ENCODE results near the gene ABR.

The ABR gene

GRCh38 chr17:1025733-1026598 is 153.8 kb downstream of the ABR start:
- DNase-seq: no peak

GRCh38 chr17:1024076-1024475 is 155.7 kb downstream of the ABR start:
- DNase-seq: no peak

DNA sequence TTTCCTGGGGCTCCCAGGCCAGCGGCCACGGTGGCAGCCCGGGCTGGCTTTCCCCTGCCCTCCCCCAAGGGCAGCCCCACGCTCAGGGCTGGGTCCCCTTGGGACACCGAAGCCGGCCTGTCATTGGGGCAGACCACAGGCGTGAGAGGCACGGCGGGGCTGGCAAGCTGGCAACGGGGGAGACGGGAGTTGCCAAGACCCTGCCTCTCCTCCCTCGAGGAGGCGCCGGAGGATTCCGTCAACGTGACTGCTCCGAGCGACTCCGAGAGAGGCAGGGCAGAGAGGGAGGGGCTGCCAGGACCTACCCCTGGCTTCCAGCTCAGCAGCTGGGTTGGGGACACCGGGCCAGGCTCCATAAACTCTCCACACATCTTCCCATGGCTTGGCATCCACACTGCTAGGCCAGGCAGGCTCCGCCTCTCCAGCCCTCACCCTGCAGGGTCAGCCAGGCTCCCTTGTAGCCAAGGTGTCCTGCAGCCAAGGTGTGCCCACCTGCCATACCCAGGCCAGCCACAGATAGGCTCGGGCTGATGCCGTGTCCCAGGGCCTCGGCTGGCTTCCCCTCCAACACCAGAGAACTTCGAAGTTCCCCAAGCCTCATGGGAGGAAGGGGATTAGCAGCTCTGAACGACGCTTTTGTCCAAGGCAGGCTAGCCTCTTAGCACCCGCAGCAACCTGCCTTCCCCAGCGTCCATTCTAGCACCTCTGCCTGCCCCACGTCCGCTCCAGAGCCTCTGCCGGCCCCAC is 157.3 kb downstream of the ABR start:
- DNase-seq: no peak

DNA sequence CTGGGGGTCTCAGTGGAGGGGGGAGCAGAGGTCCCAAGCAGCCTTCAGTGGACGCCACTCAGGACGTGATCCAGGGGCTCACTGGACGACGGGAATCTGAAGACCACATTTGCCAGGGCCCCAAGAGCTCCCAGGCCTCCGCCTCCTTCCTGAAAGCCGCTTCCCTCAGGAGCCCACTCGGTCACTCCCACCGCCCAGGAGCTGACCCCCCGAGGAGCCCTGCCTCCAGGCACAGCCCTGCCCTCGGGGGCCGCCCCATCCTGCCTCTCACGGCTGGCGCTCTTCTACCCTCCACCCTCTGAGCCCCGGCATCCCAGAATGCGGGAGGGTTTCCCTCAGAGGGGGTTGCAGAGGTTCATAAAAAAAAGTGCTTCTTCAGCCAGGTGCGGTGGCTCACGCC is 158.6 kb downstream of the ABR start:
- DNase-seq: no peak

DNA sequence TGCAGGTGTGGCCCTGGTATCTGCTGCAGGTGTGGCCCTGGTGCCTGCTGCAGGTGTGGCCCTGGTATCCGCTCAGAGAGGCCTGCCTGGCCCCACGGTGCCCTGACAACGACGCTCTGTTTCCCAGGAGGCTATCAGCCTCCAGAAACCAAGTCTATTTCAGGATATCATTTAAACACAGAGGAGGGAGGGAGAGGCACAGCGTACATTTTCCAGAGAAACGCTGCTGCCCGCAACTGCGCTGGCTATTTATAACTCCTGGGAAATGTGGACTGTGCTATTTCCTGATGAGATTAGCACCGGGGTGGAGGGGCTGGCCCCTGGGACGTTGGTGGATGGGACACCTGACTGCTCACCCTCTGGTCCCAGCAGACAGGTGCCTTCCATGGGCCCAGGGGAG is 160.3 kb downstream of the ABR start:
- DNase-seq: no peak

- no peak for DNase-seq
Measured at GRCh38 chr17:1018547-1018946, 161.2 kb downstream of the ABR start.

- DNase-seq: no peak
Measured at GRCh38 chr17:1013729-1014090, 166.1 kb downstream of the ABR start.

- no peak for DNase-seq
Measured at GRCh38 chr17:1012823-1013728, 166.7 kb downstream of the ABR start.

DNA sequence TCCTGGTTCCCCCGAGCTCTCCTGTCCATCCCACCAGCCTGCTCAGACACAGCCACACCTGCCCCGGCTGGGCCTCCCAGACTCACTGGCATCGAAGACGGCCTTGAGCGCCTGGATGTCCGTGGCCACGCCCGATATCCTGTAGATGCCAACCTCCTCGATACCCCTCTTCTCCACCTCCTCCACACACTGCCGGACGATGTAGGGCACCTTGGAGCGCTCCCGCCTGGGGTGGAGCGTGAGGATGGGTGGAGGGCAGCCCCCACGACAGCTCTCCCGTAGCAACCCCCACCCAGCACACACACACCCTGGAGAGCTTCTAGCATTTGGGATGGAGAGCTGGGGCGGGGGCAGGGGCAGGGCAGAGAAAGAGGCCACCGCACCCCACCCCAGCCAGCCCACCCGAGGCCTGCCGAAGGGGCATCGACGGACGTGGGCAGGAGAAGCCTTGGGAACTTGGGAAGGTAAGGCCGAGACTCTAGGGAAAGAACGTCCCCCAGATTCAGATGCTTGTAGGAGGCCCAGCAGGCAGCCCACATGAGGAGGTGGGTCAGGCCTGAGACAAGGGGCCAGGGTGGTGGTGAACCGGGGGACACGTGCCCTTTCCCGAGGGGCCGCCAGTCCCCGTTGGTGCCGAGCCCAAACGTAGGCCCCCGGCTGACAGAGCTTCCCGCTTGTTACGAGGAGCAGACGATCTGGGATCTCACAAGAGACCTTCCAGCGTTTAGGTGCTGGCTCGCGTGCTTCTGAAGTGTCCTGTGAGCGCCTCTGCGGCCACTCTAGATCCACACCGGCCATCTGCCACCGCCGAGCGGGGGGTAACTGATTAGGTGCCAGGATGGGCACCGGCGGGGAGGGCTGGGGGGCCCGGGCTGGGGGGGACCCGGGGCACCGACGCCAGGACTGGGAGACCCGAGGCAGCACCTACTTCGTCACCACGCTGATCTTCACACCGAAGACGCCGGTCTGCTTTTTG is 167.7 kb downstream of the ABR start:
- DNase-seq: no peak

- no peak for DNase-seq
Measured at GRCh38 chr17:1011138-1011537, 168.6 kb downstream of the ABR start.

DNA sequence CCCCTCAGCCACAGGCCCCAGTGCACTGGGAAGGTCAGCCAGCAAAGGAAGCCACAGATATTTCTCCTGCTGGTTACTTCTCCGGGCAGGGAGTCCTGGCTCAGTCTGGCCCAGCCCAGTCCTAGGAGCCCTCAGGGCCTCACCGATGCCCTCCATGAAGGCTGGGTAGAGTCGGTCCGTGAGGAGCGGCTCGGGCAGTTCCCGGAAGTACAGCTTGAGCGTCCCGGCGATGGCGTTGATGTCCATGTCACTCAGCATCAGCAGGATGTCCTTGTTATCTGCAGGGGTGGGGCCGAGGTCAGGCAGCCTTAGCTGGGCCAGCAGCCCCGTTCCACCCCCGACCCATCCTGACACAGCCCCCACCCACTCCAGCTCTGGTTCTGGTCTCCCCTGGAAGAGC is 169.2 kb downstream of the ABR start:
- DNase-seq: no peak

GRCh38 chr17:1010086-1010450 is 169.7 kb downstream of the ABR start:
- no peak for DNase-seq

GRCh38 chr17:1009229-1010085 is 170.3 kb downstream of the ABR start:
- no peak for DNase-seq

GRCh38 chr17:1008008-1008761 is 171.6 kb downstream of the ABR start:
- no peak for DNase-seq

DNA sequence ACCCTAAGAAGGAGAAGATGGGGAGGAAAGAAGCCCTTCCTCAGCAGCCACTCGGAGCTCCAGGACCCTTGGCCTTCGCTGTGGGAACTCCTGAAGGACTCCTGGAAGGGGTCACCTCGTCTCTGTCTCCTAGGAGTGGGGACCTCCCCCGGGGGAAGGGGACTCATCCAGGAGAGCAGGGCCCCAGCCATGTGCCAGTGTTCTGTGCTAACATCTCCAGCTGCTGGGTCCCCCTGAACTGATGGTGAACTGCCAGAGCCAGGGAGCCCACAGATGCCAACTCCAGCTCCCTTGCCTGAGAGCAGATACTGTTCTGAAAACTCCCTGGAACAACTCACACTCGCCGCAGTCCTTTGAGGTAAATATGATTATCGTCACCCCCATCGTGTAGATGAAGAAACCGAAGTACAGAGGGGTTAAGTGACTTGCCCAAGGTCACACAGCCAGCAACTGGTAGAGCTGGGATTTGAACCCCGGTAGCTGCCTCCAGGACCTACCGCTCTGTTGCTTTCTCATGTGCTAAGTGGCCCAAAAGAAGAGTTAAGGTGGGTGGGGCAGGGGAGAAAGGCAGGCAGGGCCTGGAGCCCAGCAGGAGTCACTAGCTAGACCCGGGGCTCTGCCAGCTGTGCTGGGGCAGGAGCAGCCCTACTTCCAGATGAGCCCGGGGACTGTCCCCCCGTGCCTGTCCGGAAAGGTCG is 172.3 kb downstream of the ABR start:
- DNase-seq: no peak

- DNase-seq: no peak
Measured at GRCh38 chr17:1006054-1006453, 173.7 kb downstream of the ABR start.

DNA sequence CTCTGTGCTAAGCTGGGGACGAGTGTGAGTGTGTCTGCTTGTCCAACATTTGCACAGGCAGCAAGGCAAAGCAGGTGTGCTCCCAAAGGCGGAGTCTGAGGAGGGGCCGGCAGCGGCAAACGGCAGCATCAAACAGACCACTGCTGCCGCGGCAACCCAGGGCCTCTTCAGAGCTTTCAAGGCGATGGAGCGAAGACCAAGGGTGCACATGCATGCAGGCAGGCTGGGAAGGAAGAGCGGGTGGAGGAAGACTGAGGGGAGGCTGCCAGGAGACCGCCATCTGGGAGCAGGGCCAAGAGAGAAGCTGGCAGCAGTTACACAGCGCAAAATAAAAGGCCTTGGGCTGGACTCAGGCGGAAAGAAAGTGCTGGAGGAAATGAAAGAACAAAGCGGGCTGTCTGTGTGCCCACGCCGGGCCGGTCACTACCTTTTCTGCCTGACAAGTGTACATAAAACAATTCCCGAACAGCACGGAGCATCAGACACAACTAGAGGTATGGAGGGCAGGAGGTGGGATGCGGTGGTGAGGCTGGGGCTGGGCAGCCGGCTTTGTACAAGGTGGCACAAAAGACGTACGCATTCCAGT is 174.3 kb downstream of the ABR start:
- peak; percentile 61 for DNase-seq

GRCh38 chr17:1004769-1005295 is 174.9 kb downstream of the ABR start:
- DNase-seq: no peak

Data from hematopoietic multipotent progenitor cell treated with erythropoietin and hydrocortisone succinate and interleukin-3 and kit ligand, for 8 days (in vitro differentiated cells).